ENCODE results near the gene EPB41L3. TPM values are rescaled to one million over a fixed set of nuclear protein-coding genes. Genes with fewer than 3 reads are reported as not detected.

EPB41L3 gene
- 0.14 and 0.44 TPM in 2 replicates for total RNA-seq

GRCh38 chr18:5543773-5544389 is at the start of gene EPB41L3:
Gene EPB41L3, minus strand, starts transcription at chr18:5543997. Its CDS starts 54,814 bp downstream, at chr18:5489183.

Other genes with a start within 250 kb of the EPB41L3 start
- 11.2 and 15.5 TPM in 2 replicates for gene ZBTB14, start 248.3 kb downstream of the EPB41L3 start, total RNA-seq